SJSA1 (cell line): ENCODE measurements around the gene LYPD4. TPM values are rescaled to one million over a fixed set of nuclear protein-coding genes. Genes with fewer than 3 reads are reported as not detected.
A peak's percentile ranks its signal among the peaks of the same experiment; 100 is the strongest.
"Not testable (repeated sequence)": the region's sequence is repeated elsewhere in the genome, so short reads cannot be mapped to it uniquely, and the experiment has no call there.

Experiments
- DNase-seq, 2 experiments: peaks; one replicate each; pipeline ENCODE4 v3.0.0-alpha.2; 2015 to 2020; ENCODE audit warnings: low spot score in 2 of 2, low read depth in 1 of 2
- H3K27ac ChIP-seq: fragments of 250-450 bp; sonication (Bioruptor Pico); 2 replicates; pipeline ENCODE4 v1.5.1; 2020; ENCODE audit warnings: mild to moderate bottlenecking, moderate library complexity
- H3K27me3 ChIP-seq: fragments of 250-450 bp; sonication (Bioruptor Pico); replicated peaks from 2 replicates; pipeline ENCODE4 v1.5.1; 2020; ENCODE audit warnings: mild to moderate bottlenecking, moderate library complexity
- H3K36me3 ChIP-seq: fragments of 250-450 bp; sonication (Bioruptor Pico); 2 replicates; pipeline ENCODE4 v1.5.1; 2020; ENCODE audit warnings: mild to moderate bottlenecking
- H3K4me1 ChIP-seq: fragments of 250-450 bp; sonication (Bioruptor Pico); replicated peaks from 2 replicates; pipeline ENCODE4 v1.6.1; 2021; ENCODE audit warnings: mild to moderate bottlenecking
- H3K4me3 ChIP-seq: fragments of 250-450 bp; sonication (Bioruptor Pico); 2 replicates; pipeline ENCODE4 v1.5.1; 2020; ENCODE audit warnings: mild to moderate bottlenecking
- H3K9me3 ChIP-seq: fragments of 250-450 bp; sonication (Bioruptor Pico); replicated peaks from 2 replicates; pipeline ENCODE4 v1.5.1; 2020; ENCODE audit warnings: mild to moderate bottlenecking
- total RNA-seq: library from RNA; depleted of rRNA; stranded (reverse); fragments of >200 nt; shearing (Covaris generic); gene quantifications from 2 replicates; pipeline ENCODE4 v1.2.3, GENCODE V29; 2014

The LYPD4 gene
- total RNA-seq, 1 experiment from 2014 or later = not detected

- no peak overlapping the region for H3K4me3 ChIP-seq
- H3K27me3 ChIP-seq = no peaks in the 10 kb centered on the region
- H3K4me1 ChIP-seq = peaks cover 9% of the 10 kb centered on the region
- peaks cover 7% of the 10 kb centered on the region; the same call in 1 of the 2 replicates for H3K36me3 ChIP-seq
- DNase-seq = no peak
- H3K27ac ChIP-seq = no peak overlapping the region
- H3K9me3 ChIP-seq = no peaks in the 10 kb centered on the region
Measured at GRCh38 chr19:41880329-41880708, 35.8 kb upstream of the LYPD4 start.

- peaks cover 7% of the 10 kb centered on the region; the same call in 1 of the 2 replicates for H3K36me3 ChIP-seq
- peaks cover 7% of the 10 kb centered on the region for H3K4me1 ChIP-seq
Measured at GRCh38 chr19:41879670-41880328, 35.3 kb upstream of the LYPD4 start.

GRCh38 chr19:41879080-41879479 lies 34.6 kb upstream of the LYPD4 start:
- H3K9me3 ChIP-seq = no peaks in the 10 kb centered on the region
- no peak overlapping the region for H3K27ac ChIP-seq
- H3K4me3 ChIP-seq = no peak overlapping the region
- H3K36me3 ChIP-seq = peaks cover 4% of the 10 kb centered on the region; the same call in 1 of the 2 replicates
- peaks cover 4% of the 10 kb centered on the region; the same call in 1 of the 2 replicates for H3K4me1 ChIP-seq
- H3K27me3 ChIP-seq = no peaks in the 10 kb centered on the region
- DNase-seq = no peak

More at GRCh38 chr19:41879670-41880328, 35.3 kb upstream of the LYPD4 start:
- H3K4me3 ChIP-seq = no peak overlapping the region
- DNase-seq = no peak
- H3K27ac ChIP-seq = no peak overlapping the region
- H3K9me3 ChIP-seq = no peaks in the 10 kb centered on the region
- no peaks in the 10 kb centered on the region for H3K27me3 ChIP-seq

- Histone ChIP-seq H3K9me3 (no peaks in the 10 kb centered on the region), H3K27me3 (no peaks in the 10 kb centered on the region), H3K4me3 (no peak overlapping the region), H3K36me3 (peaks cover 6% of the 10 kb centered on the region), H3K4me1 (peaks cover 4% of the 10 kb centered on the region; the same call in 1 of the 2 replicates), H3K27ac (no peak overlapping the region)
- DNase-seq = no peak
Measured at GRCh38 chr19:41877916-41878905, 33.7 kb upstream of the LYPD4 start.

GRCh38 chr19:41876847-41877832 lies 32.7 kb upstream of the LYPD4 start, which contains the start of gene CD79A:
Gene CD79A (plus strand): TSS chr19:41877279. CDS start chr19:41877305, 26 bp downstream.
- Histone ChIP-seq H3K4me1 (no peaks in the 10 kb centered on the region), H3K4me3 (no peak within 1 kb of the TSS), H3K27me3 (no peaks in the 10 kb centered on the region), H3K9me3 (no peaks in the 10 kb centered on the region), H3K27ac (no peak within 1 kb of the TSS), H3K36me3 (peaks cover 15% of the 10 kb centered on the region)
- DNase-seq = no peak

GRCh38 chr19:41875973-41876372 lies 31.5 kb upstream of the LYPD4 start:
- not testable (repeated sequence) for H3K27ac ChIP-seq, H3K4me3 ChIP-seq, H3K27me3 ChIP-seq, H3K4me1 ChIP-seq, DNase-seq, H3K9me3 ChIP-seq
- H3K36me3 ChIP-seq = peaks cover 27% of the 10 kb centered on the region

- no peaks in the 10 kb centered on the region for H3K9me3 ChIP-seq
- no peak overlapping the region for H3K4me3 ChIP-seq
- H3K27me3 ChIP-seq = no peaks in the 10 kb centered on the region
- no peaks in the 10 kb centered on the region for H3K4me1 ChIP-seq
- no peak overlapping the region for H3K27ac ChIP-seq
- DNase-seq = peak in 1 of 2 experiments; percentile 41
- H3K36me3 ChIP-seq = peaks cover 56% of the 10 kb centered on the region
Measured at GRCh38 chr19:41872775-41873647, 28.5 kb upstream of the LYPD4 start.

- H3K27ac ChIP-seq = no peak overlapping the region
- no peaks in the 10 kb centered on the region for H3K4me1 ChIP-seq
- H3K9me3 ChIP-seq = no peaks in the 10 kb centered on the region
- no peak overlapping the region for H3K4me3 ChIP-seq
- DNase-seq = no peak
- H3K27me3 ChIP-seq = no peaks in the 10 kb centered on the region
- peaks cover 63% of the 10 kb centered on the region for H3K36me3 ChIP-seq
Measured at GRCh38 chr19:41872384-41872774, 27.9 kb upstream of the LYPD4 start.

GRCh38 chr19:41871573-41872383 lies 27.3 kb upstream of the LYPD4 start:
- Histone ChIP-seq H3K4me3 (no peak overlapping the region), H3K27me3 (no peaks in the 10 kb centered on the region), H3K4me1 (no peaks in the 10 kb centered on the region), H3K9me3 (no peaks in the 10 kb centered on the region), H3K27ac (no peak overlapping the region), H3K36me3 (peaks cover 69% of the 10 kb centered on the region)
- no peak for DNase-seq

GRCh38 chr19:41870401-41870873 lies 26.0 kb upstream of the LYPD4 start:
- DNase-seq = no peak
- Histone ChIP-seq H3K27me3 (no peaks in the 10 kb centered on the region), H3K4me1 (no peaks in the 10 kb centered on the region), H3K27ac (no peak overlapping the region), H3K4me3 (no peak overlapping the region), H3K36me3 (peaks cover 82% of the 10 kb centered on the region), H3K9me3 (no peaks in the 10 kb centered on the region)

GRCh38 chr19:41869374-41869955 lies 25.0 kb upstream of the LYPD4 start:
- DNase-seq = no peak
- Histone ChIP-seq H3K36me3 (peaks cover 92% of the 10 kb centered on the region), H3K4me3 (no peak overlapping the region), H3K27me3 (no peaks in the 10 kb centered on the region), H3K9me3 (no peaks in the 10 kb centered on the region), H3K27ac (no peak overlapping the region), H3K4me1 (no peaks in the 10 kb centered on the region)
